ENCODE measurements around the gene RBM24. TPM values are rescaled to one million over a fixed set of nuclear protein-coding genes. Genes with fewer than 3 reads are reported as not detected.

RBM24 gene
- total and polyA plus RNA-seq, 2 donors (not counting 3 experiments of a cell fraction or from before 2014, with no cell fraction given), result 6.6 to 6.7 TPM

DNA sequence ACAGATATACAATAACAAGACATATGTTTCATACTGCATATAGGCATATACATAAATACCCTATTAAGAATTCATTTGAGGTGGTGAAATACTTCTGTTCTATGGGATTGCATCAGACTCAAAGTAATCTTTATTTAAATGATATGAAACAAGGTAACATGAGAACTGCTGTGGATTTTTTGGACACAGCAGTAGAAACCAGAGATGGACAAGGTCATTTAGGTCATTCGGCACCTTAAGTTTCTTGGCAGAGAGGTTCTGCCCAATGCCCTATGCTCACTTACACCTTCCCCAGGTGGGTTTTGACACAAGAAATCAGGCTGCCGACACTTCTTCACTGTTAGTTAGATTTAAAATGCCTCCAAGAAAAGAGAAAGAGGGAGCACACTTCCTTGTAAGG, 43.9 kb upstream of the RBM24 start:
- Histone ChIP-seq H4K20me1 (replicated peaks; ENCODE audit: control insufficient read depth, extremely low read depth, insufficient read depth, low read length) (no peaks in the 10 kb centered on the region), H3K79me2 (ENCODE audit: control insufficient read depth, insufficient read depth, low read length) (no peaks in the 10 kb centered on the region), H3K9me3 (replicated peaks; ENCODE audit: control insufficient read depth, insufficient read depth, low read length) (no peaks in the 10 kb centered on the region), H3K9ac (replicated peaks; ENCODE audit: extremely low read depth, insufficient read depth, low read length) (no peak overlapping the region), H3K4me3 (replicated peaks in 1 of 3; ENCODE audit: insufficient read depth in 1 of 3, low read depth in 1 of 3, low read length in 3 of 3) (no peak overlapping the region), H3K36me3 (ENCODE audit: control insufficient read depth in 2 of 2, extremely low read depth in 1 of 2, insufficient read depth in 2 of 2, low read length in 2 of 2) (no peaks in the 10 kb centered on the region), H3K9me1 (replicated peaks; ENCODE audit: control insufficient read depth, extremely low read depth, insufficient read depth, low read length) (no peaks in the 10 kb centered on the region), H3K27ac (ENCODE audit: insufficient read depth, low read depth, low read length) (no peak overlapping the region), H3K4me1 (ENCODE audit: control insufficient read depth, extremely low read depth, insufficient read depth, low read length) (no peaks in the 10 kb centered on the region), H3K4me2 (ENCODE audit: insufficient read depth, low read length) (no peak overlapping the region), H3K27me3 (ENCODE audit: control insufficient read depth in 2 of 2, insufficient read depth in 2 of 2, low read length in 2 of 2) (peaks cover 0 to 4% of the 10 kb centered on the region in 2 experiments), H2AFZ (ENCODE audit: low read depth, low read length) (no peak overlapping the region)
- no TSS peak for BruUV-seq (replicated peaks)
- dilution Hi-C loops (cut with MboI; ENCODE audit: extremely low pct_ligation_motif_present, low sequenced_read_pairs) (no loop called here), intact Hi-C loops (cut with micrococcal nuclease) (no loop called here)
- no peak for DNase-seq (ENCODE audit: low read depth, low spot score)
- ChIA-PET POLR2A (no interaction called here), CTCF (no interaction called here)
- TF ChIP-seq GATA2 (IDR thresholded peaks at IDR 0.05; ENCODE audit: insufficient read depth, insufficient read length, low read depth, low read length) (no peak), JUN (IDR thresholded peaks at IDR 0.05; ENCODE audit: borderline replicate concordance, insufficient read depth, insufficient read length, low read depth) (no peak), EZH2 (IDR thresholded peaks at IDR 0.05; ENCODE audit: borderline replicate concordance, low read depth, low read length, severe bottlenecking) (no peak), FOS (IDR thresholded peaks at IDR 0.05; ENCODE audit: borderline replicate concordance, insufficient read depth, low read length) (no peak), MYC (IDR thresholded peaks at IDR 0.05; ENCODE audit: low read depth, low read length) (no peak), POLR2AphosphoS5 (IDR thresholded peaks at IDR 0.05; ENCODE audit: insufficient read depth, low read depth, low read length) (no peak), POLR2A (IDR thresholded peaks at IDR 0.05; ENCODE audit: low read depth, low read length) (no peak)
- TF ChIP-seq, protein P1, sequence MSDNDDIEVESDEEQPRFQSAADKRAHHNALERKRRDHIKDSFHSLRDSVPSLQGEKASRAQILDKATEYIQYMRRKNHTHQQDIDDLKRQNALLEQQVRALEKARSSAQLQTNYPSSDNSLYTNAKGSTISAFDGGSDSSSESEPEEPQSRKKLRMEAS (IDR thresholded peaks at IDR 0.05; ENCODE audit: insufficient read depth, insufficient read length), result no peak
- TF ChIP-seq, protein P2, sequence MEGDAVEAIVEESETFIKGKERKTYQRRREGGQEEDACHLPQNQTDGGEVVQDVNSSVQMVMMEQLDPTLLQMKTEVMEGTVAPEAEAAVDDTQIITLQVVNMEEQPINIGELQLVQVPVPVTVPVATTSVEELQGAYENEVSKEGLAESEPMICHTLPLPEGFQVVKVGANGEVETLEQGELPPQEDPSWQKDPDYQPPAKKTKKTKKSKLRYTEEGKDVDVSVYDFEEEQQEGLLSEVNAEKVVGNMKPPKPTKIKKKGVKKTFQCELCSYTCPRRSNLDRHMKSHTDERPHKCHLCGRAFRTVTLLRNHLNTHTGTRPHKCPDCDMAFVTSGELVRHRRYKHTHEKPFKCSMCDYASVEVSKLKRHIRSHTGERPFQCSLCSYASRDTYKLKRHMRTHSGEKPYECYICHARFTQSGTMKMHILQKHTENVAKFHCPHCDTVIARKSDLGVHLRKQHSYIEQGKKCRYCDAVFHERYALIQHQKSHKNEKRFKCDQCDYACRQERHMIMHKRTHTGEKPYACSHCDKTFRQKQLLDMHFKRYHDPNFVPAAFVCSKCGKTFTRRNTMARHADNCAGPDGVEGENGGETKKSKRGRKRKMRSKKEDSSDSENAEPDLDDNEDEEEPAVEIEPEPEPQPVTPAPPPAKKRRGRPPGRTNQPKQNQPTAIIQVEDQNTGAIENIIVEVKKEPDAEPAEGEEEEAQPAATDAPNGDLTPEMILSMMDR (IDR thresholded peaks at IDR 0.05; ENCODE audit: extremely low read depth in 1 of 2, insufficient read depth in 1 of 2, low read depth in 1 of 2, low read length in 2 of 2), result no peak
- FAIRE-seq, result no peak

Measured in endothelial cell of umbilical vein (primary cell).